ENCODE measurements around the gene NUP210L. TPM values are rescaled to one million over a fixed set of nuclear protein-coding genes. Genes with fewer than 3 reads are reported as not detected.

The NUP210L gene
- total and polyA plus RNA-seq, 2 experiments from 2014 or later, result 0.10 TPM; not detected in 1

- H3K36me3 ChIP-seq (ENCODE audit: insufficient read depth), result peaks cover 51% of the 10 kb centered on the region
- H3K4me3 ChIP-seq, result no peak overlapping the region
- no peak overlapping the region for H2AFZ ChIP-seq
- H3K4me1 ChIP-seq (ENCODE audit: insufficient read depth), result peaks cover 21% of the 10 kb centered on the region
- TF ChIP-seq NANOG (IDR thresholded peaks at IDR 0.05; ENCODE audit: borderline replicate concordance) (no peak), CREB1 (CRISPR knock-in tag; IDR thresholded peaks at IDR 0.05; ENCODE audit: low read depth) (no peak), ZNF331 (CRISPR knock-in tag; IDR thresholded peaks at IDR 0.05; ENCODE audit: low read depth) (no peak), REST (IDR thresholded peaks at IDR 0.05; ENCODE audit: unreplicated experiment) (no peak), ZNF462 (CRISPR knock-in tag; IDR thresholded peaks at IDR 0.05) (no peak), POLR2AphosphoS5 (IDR thresholded peaks at IDR 0.05; ENCODE audit: low read depth) (no peak), ETS1 (IDR thresholded peaks at IDR 0.05) (no peak), EZH2phosphoT487 (IDR thresholded peaks at IDR 0.05; ENCODE audit: unreplicated experiment) (no peak), STAT1 (IDR thresholded peaks at IDR 0.05; ENCODE audit: unreplicated experiment) (no peak), ZNF114 (CRISPR knock-in tag; IDR thresholded peaks at IDR 0.05) (no peak)
- H3K27me3 ChIP-seq (ENCODE audit: insufficient read depth), result no peaks in the 10 kb centered on the region
- H3F3A ChIP-seq (replicated peaks; ENCODE audit: low read depth), result peaks cover 13% of the 10 kb centered on the region; the same call in 1 of the 2 replicates
- peaks cover 77% of the 10 kb centered on the region for H4K20me1 ChIP-seq (replicated peaks; ENCODE audit: insufficient read depth)
- H3K27ac Mint-ChIP-seq, result no peak overlapping the region
- no peaks in the 10 kb centered on the region for H3K9me2 ChIP-seq (ENCODE audit: insufficient read depth)
- H3K4me2 ChIP-seq, result no peak overlapping the region
- no peak for ATAC-seq
- no peaks in the 10 kb centered on the region for H3K9me3 Mint-ChIP-seq
- no peak overlapping the region for H3K4me3 Mint-ChIP-seq
- peaks cover 81% of the 10 kb centered on the region for H3K36me3 Mint-ChIP-seq (ENCODE audit: low read depth)
- DNase-seq (ENCODE audit: low spot score), result no peak
- H3K27ac ChIP-seq (ENCODE audit: low read depth), result no peak overlapping the region
- H3K27me3 Mint-ChIP-seq (ENCODE audit: insufficient read depth, low read depth, poor library complexity), result peaks cover 3% of the 10 kb centered on the region
- H3K4me1 Mint-ChIP-seq, result peaks cover 27% of the 10 kb centered on the region
- H3K79me2 ChIP-seq (replicated peaks; ENCODE audit: insufficient read depth), result peaks cover 98% of the 10 kb centered on the region
Measured at GRCh38 chr1:154174654-154175053, 19.8 kb upstream of the NUP210L start.
